Cardiac fibroblast (primary cell): ENCODE results near the gene KRT37.
"Not testable (repeated sequence)": the region's sequence is repeated elsewhere in the genome, so short reads cannot be mapped to it uniquely, and the experiment has no call there.

Experiments used
- DNase-seq, 2 donors: peaks; one replicate each; pipeline versions ENCODE4 v3.0.0 to v3.0.0-alpha.2; 2010; ENCODE audit warnings: low read depth in 2 of 2
- H3K4me3 ChIP-seq, 2 donors: replicated peaks in 1 of 2; 1 replicate in 1 of 2; 2 replicates in 1 of 2; pipeline ENCODE4 v1.5.1; 2011; ENCODE audit warnings: low read depth in 2 of 2, low read length in 2 of 2, mild to moderate bottlenecking in 2 of 2, moderate library complexity in 1 of 2
- CTCF ChIP-seq: IDR thresholded peaks from one replicate; pipeline ENCODE4 v1.5.1; 2011; ENCODE audit warnings: low read depth, mild to moderate bottlenecking, low read length, inconsistent platforms

Gene KRT37

DNA sequence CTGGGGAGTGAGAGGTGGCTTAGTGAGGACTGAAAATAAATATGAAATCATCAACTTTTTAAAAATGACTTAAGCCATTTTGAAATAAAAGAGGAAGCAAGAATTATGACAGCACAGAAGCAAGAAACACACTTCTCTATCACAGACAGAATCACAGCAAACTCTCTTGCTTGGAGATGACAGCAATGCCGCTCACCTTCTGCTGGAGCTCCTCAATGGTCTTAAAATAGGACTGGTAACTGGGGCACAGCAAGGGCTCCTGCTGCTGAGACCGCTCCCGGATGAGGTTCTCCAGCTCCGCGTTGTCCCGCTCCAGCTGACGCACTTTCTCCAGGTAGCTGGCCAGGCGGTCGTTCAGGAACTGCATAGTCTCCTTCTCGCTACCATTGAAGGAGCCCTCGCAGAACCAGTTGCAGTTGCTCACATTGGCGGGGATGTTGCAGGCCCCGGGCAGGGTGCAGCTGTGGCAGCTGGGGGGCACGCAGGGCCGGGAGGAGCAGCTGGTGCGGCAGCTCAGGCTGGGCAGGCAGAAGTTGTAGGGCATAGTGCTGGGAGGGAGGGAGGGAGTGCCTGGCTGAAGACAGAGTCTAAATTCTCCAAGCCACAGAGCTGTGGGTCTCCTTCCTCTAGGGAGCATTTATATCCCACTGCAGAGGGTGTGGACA is 27.3 kb downstream of the KRT37 start, which contains the start of gene KRT31:
KRT31 (minus strand) TSS at position 613 of the 665 bp plus-strand sequence; CDS start at position 544, 69 bp downstream.
- no peak within 1 kb of the TSS for H3K4me3 ChIP-seq
- no peak for TF ChIP-seq CTCF
- DNase-seq = no peak

DNA sequence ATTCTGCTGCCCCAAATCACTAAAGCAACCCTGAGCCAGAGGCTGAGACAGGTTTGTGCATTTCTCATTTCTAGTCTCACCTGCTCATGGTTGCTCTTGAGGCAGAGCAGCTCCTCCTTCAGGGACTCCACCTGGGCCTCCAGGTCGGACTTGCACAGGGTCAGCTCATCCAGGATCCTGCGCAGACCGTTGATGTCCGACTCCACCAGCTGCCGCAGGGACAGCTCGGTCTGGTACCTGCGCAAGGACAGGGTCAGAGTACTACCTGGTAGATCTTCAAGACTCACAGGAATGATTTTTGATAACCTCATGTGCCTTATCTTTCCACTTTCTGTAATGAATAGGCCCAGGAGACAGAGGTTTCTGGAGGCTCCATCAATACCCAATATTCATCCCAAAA is 28.0 kb downstream of the KRT37 start:
- no peak overlapping the region for H3K4me3 ChIP-seq
- DNase-seq = no peak
- no peak for TF ChIP-seq CTCF

GRCh38 chr17:41395611-41396010 is 28.8 kb downstream of the KRT37 start:
- DNase-seq = no peak
- no peak overlapping the region for H3K4me3 ChIP-seq
- no peak for TF ChIP-seq CTCF

DNA sequence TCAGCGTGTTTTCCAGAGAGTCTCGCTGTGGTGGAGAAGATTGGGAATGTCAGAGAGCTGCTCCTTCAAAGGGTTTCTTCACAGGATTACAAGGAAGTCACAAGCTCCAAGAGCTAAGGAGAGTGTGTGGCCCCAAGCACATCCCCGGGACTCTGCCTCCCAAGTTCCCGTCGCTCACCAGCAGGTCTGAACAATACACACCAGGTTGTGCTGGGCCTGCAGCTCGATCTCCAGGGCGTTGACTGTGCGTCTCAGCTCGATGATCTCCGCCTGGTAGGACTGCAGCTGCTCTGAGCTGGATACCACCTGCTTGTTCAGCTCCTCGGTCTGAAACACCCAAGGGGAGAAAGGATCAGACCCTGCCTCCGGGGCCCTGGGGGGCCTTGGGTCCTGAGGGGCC is 29.3 kb downstream of the KRT37 start:
- not testable (repeated sequence) for DNase-seq, H3K4me3 ChIP-seq

GRCh38 chr17:41394254-41394996 is 30.0 kb downstream of the KRT37 start:
- H3K4me3 ChIP-seq = no peak overlapping the region
- no peak for DNase-seq
- no peak for TF ChIP-seq CTCF

GRCh38 chr17:41393826-41394225 is 30.6 kb downstream of the KRT37 start:
- no peak overlapping the region for H3K4me3 ChIP-seq
- no peak for TF ChIP-seq CTCF
- no peak for DNase-seq

DNA sequence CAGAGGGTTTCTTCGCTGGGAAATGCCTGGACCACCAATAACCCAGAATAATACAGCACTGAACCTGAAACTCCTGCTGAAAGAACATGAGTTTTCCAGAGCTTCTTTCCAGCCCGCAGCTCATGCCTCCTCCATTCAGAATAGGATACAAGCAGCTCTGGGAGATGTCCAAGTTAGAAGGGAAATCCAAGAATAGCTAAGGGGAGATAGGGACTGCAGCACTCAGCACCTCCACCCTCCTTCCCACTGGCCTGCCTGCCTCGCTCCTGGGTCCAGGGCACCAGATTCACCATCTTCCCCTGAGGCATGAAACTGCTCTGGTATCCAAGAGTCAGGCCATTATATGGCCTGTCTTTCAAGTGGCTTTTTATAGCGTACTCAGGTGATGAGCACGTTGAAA is 31.1 kb downstream of the KRT37 start:
- H3K4me3 ChIP-seq = no peak overlapping the region
- no peak for TF ChIP-seq CTCF
- peak in 1 of 2 donors; percentile 59 for DNase-seq
